ENCODE data around the gene CCR5AS.
"Not testable (repeated sequence)": the region's sequence is repeated elsewhere in the genome, so short reads cannot be mapped to it uniquely, and the experiment has no call there.

The CCR5AS gene

DNA sequence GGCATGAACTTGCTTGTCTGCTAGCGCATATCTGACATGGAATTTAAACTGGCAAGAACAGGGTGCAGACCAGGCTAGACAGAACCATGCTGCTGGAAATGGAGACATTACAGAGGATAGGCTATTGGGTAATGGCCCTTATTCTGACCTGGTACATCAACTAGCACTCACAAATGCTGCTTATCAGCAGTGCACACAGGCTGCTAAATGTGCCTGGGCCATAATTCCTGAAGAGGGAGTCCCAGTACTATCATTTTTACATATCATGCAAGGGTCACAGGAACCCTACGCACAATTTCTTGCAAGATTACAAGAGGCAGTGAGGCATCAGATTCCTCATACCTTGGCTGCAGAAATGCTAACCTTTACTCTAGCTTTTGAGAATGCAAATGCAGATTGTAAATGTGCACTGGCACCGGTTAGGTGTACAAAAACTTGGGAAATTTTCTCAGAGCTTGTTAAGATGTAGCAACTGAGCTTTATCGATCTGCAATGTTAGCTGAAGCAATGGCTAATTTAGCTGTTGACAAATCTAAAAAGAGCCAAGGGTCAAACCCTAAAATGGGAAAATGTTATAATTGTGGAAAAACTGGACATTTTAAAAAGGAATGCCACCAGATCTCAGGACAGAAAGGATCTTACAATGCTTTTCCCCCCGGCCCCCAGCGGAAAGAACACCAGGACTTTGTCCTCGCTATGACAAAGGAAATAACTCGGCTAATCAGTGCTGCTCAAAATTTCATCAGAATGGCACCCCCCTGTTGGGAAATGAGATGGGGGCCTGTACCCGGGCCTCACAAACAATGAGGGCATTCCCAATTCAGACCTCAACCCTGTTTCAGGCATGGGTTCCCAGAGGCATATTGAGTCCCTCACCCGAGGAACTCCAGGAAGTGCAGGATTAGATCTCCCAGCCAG lies 21.3 kb upstream of the CCR5AS start:
- no peaks in the 10 kb centered on the region for H3F3A ChIP-seq (ENCODE audit: insufficient read depth, low read length, poor library complexity, severe bottlenecking)
- no peaks in the 10 kb centered on the region for H3K9me3 ChIP-seq (ENCODE audit: low read length)
- no peaks in the 10 kb centered on the region for H3K27me3 ChIP-seq (ENCODE audit: insufficient read depth, low read depth, low read length)
- no peak overlapping the region for H3K27ac ChIP-seq (ENCODE audit: low read length)
- no peak overlapping the region for H3K4me3 ChIP-seq (ENCODE audit: low read length)
- H3K4me2 ChIP-seq (ENCODE audit: low read length), result no peak overlapping the region
- TF ChIP-seq SMC3 (conservative IDR thresholded peaks at IDR 0.05; ENCODE audit: poor library complexity), result no peak
- TF ChIP-seq, protein P1, sequence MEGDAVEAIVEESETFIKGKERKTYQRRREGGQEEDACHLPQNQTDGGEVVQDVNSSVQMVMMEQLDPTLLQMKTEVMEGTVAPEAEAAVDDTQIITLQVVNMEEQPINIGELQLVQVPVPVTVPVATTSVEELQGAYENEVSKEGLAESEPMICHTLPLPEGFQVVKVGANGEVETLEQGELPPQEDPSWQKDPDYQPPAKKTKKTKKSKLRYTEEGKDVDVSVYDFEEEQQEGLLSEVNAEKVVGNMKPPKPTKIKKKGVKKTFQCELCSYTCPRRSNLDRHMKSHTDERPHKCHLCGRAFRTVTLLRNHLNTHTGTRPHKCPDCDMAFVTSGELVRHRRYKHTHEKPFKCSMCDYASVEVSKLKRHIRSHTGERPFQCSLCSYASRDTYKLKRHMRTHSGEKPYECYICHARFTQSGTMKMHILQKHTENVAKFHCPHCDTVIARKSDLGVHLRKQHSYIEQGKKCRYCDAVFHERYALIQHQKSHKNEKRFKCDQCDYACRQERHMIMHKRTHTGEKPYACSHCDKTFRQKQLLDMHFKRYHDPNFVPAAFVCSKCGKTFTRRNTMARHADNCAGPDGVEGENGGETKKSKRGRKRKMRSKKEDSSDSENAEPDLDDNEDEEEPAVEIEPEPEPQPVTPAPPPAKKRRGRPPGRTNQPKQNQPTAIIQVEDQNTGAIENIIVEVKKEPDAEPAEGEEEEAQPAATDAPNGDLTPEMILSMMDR (IDR thresholded peaks at IDR 0.05; ENCODE audit: poor library complexity, severe bottlenecking), result no peak
- TF ChIP-seq EZH2 (IDR thresholded peaks at IDR 0.05; ENCODE audit: borderline replicate concordance, insufficient read depth, low read length, poor library complexity, severe bottlenecking), result no peak
- TF ChIP-seq MXI1 (conservative IDR thresholded peaks at IDR 0.05; ENCODE audit: poor library complexity, severe bottlenecking), result no peak
- TF ChIP-seq EP300 (conservative IDR thresholded peaks at IDR 0.05; ENCODE audit: poor library complexity, severe bottlenecking), result no peak
- TF ChIP-seq POLR2AphosphoS5 (IDR thresholded peaks at IDR 0.05), result no peak
- no peak for TF ChIP-seq TAF1 (IDR thresholded peaks at IDR 0.05; ENCODE audit: low read depth)
- no peak for TF ChIP-seq REST (IDR thresholded peaks at IDR 0.05; ENCODE audit: borderline replicate concordance)
- TF ChIP-seq RAD21 (conservative IDR thresholded peaks at IDR 0.05), result no peak
- no peaks in the 10 kb centered on the region for H3K9me2 ChIP-seq (ENCODE audit: insufficient read depth, low read length)
- H3K79me2 ChIP-seq (replicated peaks; ENCODE audit: insufficient read depth, low read length), result no peaks in the 10 kb centered on the region
- no peaks in the 10 kb centered on the region for H4K20me1 ChIP-seq (ENCODE audit: insufficient read depth)
- no peak overlapping the region for H3K9ac ChIP-seq (ENCODE audit: low read length)
- no peak overlapping the region for H2AFZ ChIP-seq (ENCODE audit: low read depth, low read length)
- no peaks in the 10 kb centered on the region for H3K36me3 ChIP-seq (ENCODE audit: insufficient read depth, low read length)

- H3K27ac ChIP-seq (ENCODE audit: low read length); H3K27me3 ChIP-seq (ENCODE audit: insufficient read depth, low read depth, low read length); H4K20me1 ChIP-seq (ENCODE audit: insufficient read depth); H3K36me3 ChIP-seq (ENCODE audit: insufficient read depth, low read length); H3K4me2 ChIP-seq (ENCODE audit: low read length); H3K9ac ChIP-seq (ENCODE audit: low read length); H3K9me2 ChIP-seq (ENCODE audit: insufficient read depth, low read length); H3K4me3 ChIP-seq (ENCODE audit: low read length); H3K9me3 ChIP-seq (ENCODE audit: low read length); H3F3A ChIP-seq (ENCODE audit: insufficient read depth, low read length, poor library complexity, severe bottlenecking); H3K79me2 ChIP-seq (replicated peaks; ENCODE audit: insufficient read depth, low read length); H2AFZ ChIP-seq (ENCODE audit: low read depth, low read length): not testable (repeated sequence)
Measured at GRCh38 chr3:46427404-46427803, 20.5 kb upstream of the CCR5AS start.

GRCh38 chr3:46426476-46426875 lies 19.6 kb upstream of the CCR5AS start:
- not testable (repeated sequence) for H3K9ac ChIP-seq (ENCODE audit: low read length); H3K4me3 ChIP-seq (ENCODE audit: low read length); H2AFZ ChIP-seq (ENCODE audit: low read depth, low read length); H3K9me3 ChIP-seq (ENCODE audit: low read length); H3K36me3 ChIP-seq (ENCODE audit: insufficient read depth, low read length); H3F3A ChIP-seq (ENCODE audit: insufficient read depth, low read length, poor library complexity, severe bottlenecking); H3K79me2 ChIP-seq (replicated peaks; ENCODE audit: insufficient read depth, low read length); H3K27me3 ChIP-seq (ENCODE audit: insufficient read depth, low read depth, low read length); H4K20me1 ChIP-seq (ENCODE audit: insufficient read depth); H3K9me2 ChIP-seq (ENCODE audit: insufficient read depth, low read length); H3K27ac ChIP-seq (ENCODE audit: low read length); H3K4me2 ChIP-seq (ENCODE audit: low read length)
